ENCODE data around the gene FIBCD1. TPM values are rescaled to one million over a fixed set of nuclear protein-coding genes. Genes with fewer than 3 reads are reported as not detected.

Gene FIBCD1
- total and polyA plus RNA-seq, 9 of the 15 experiments (the other 6 are each of a cell fraction or from before 2014, with no cell fraction given), result 0.53 to 1.2 (median 0.95) TPM; not detected in 4

DNA sequence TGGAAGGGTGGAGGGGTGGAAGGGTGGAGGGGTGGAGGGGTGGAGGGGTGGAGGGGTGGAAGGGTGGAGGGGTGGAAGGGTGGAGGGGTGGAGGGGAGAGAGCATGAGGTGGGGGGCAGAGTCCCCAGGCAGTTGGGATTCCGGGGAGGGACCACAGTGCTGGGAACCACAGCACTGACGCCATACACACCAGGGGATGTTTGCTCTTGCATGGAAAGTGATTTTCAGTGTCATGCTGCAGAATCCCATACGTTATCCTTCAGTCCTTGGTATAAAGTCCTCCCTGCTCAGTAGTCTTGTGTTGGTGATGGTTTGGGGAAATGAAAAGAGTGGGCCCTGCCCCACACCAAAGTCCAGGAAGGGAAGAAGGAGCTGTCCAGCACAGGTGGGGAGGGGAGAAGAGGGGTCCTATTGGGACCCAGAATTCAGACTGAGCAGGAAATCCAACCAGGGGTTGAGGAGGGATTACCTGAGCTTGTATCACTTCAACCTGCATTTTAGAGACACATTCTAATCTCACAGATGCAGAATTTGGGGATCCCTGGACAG is 5.5 kb upstream of the FIBCD1 start:
- WGBS (ENCODE audit: insufficient coverage, low coverage, missing lambda C conversion rate), result 4% methylated on average over 3 of the region's 3 CpGs
- CTCF ChIA-PET (ENCODE audit: low intra/inter-chr PET ratio), result interaction anchor here (0.6 kb wide), 1 partner anchor 125 kb away, joined by 4 read pairs; no protein-coding TSS in a partner anchor
- POLR2A ChIA-PET, result interaction anchor here (0.9 to 7.4 kb wide), 12 partner anchors 9 to 66 kb away, joined by 3 to 93 read pairs (median 4); no protein-coding TSS in a partner anchor
- peaks cover 2% of the 10 kb centered on the region for H3K9me3 ChIP-seq (replicated peaks; ENCODE audit: control insufficient read depth, insufficient read depth, low read depth, low read length)
- H3K36me3 ChIP-seq (ENCODE audit: control insufficient read depth, insufficient read depth, low read length), result no peaks in the 10 kb centered on the region
- no peaks in the 10 kb centered on the region for H3K79me2 ChIP-seq (ENCODE audit: control insufficient read depth, insufficient read depth, low read length)
- in situ Hi-C loops (cut with MboI), result no loop called here
- no peak overlapping the region for H3K9ac ChIP-seq (ENCODE audit: insufficient read depth in 1 of 2, low read depth in 2 of 2, low read length in 2 of 2)
- peaks cover 43 to 82% of the 10 kb centered on the region in 2 experiments for H3K27me3 ChIP-seq (ENCODE audit: control insufficient read depth in 2 of 2, insufficient read depth in 2 of 2, low read length in 2 of 2)
- no peak overlapping the region for H3K27ac ChIP-seq (ENCODE audit: extremely low read depth, low read depth, low read length)
- peaks cover 6 to 21% of the 10 kb centered on the region in 2 experiments; a peak in 4 of 5 replicates for H3K4me1 ChIP-seq (replicated peaks in 1 of 2; ENCODE audit: control insufficient read depth in 2 of 2, insufficient read depth in 2 of 2, low read length in 2 of 2)
- DNase-seq (ENCODE audit: extremely low read depth in 1 of 4, low spot score in 3 of 4) (peak in 2 of 4 experiments; percentile 32 to 63), FAIRE-seq (no peak), ATAC-seq (no peak)
- intact Hi-C loops (cut with micrococcal nuclease), result no loop called here
- no peak overlapping the region for H3K4me3 ChIP-seq
- H3K9me1 ChIP-seq (ENCODE audit: control insufficient read depth, insufficient read depth, low read length), result peaks cover 8% of the 10 kb centered on the region
- no peak overlapping the region for H2AFZ ChIP-seq (ENCODE audit: low read depth, low read length)
- TF ChIP-seq, protein P1, sequence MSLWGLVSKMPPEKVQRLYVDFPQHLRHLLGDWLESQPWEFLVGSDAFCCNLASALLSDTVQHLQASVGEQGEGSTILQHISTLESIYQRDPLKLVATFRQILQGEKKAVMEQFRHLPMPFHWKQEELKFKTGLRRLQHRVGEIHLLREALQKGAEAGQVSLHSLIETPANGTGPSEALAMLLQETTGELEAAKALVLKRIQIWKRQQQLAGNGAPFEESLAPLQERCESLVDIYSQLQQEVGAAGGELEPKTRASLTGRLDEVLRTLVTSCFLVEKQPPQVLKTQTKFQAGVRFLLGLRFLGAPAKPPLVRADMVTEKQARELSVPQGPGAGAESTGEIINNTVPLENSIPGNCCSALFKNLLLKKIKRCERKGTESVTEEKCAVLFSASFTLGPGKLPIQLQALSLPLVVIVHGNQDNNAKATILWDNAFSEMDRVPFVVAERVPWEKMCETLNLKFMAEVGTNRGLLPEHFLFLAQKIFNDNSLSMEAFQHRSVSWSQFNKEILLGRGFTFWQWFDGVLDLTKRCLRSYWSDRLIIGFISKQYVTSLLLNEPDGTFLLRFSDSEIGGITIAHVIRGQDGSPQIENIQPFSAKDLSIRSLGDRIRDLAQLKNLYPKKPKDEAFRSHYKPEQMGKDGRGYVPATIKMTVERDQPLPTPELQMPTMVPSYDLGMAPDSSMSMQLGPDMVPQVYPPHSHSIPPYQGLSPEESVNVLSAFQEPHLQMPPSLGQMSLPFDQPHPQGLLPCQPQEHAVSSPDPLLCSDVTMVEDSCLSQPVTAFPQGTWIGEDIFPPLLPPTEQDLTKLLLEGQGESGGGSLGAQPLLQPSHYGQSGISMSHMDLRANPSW (CRISPR knock-in tag; IDR thresholded peaks at IDR 0.05), result 0 out of 2 replicates have a peak, but pooled peaks have one; percentile 50
- TF ChIP-seq ILK (tag; IDR thresholded peaks at IDR 0.05; ENCODE audit: borderline replicate concordance, low read depth), result no peak
- H4K20me1 ChIP-seq (replicated peaks; ENCODE audit: control insufficient read depth, insufficient read depth, low read length), result peaks cover 56% of the 10 kb centered on the region
- BruUV-seq (replicated peaks), result no TSS peak
- no peak overlapping the region for H3K4me2 ChIP-seq (ENCODE audit: insufficient read depth, low read length)

Data from K562 (cell line).